Common myeloid progenitor, CD34-positive (primary cell): ENCODE data around the gene FRMD4A.

ENCODE experiments used
- CTCF ChIA-PET: fragments of 350-600 bp; sonication (Branson Sonifier 250); formaldehyde crosslinking; loops from one replicate; lab custom pipeline; 2021; ENCODE audit warnings: antibody characterized with exemption; lab: Charles Lee
- POLR2A ChIA-PET: fragments of 350-600 bp; sonication (Branson Sonifier 250); formaldehyde crosslinking; loops from one replicate; lab custom pipeline; 2021; ENCODE audit warnings: antibody characterized with exemption; lab: Charles Lee
- DNase-seq, 3 donors: peaks; one replicate each; pipeline versions ENCODE4 v3.0.0 to v3.0.0-alpha.2; 2013
- H3K27ac ChIP-seq, 2 experiments: 1 replicate in 1 of 2; 2 replicates in 1 of 2; pipeline ENCODE4 v1.7.0; 2013; ENCODE audit warnings: inconsistent platforms in 2 of 2, low read length in 2 of 2, mild to moderate bottlenecking in 2 of 2, low read depth in 1 of 2, moderate library complexity in 1 of 2; ENCODE audit not compliant: severe bottlenecking in 2 of 2, insufficient read depth in 1 of 2, poor library complexity in 1 of 2
- H3K27me3 ChIP-seq, 5 experiments: replicated peaks in 2 of 5; 1 replicate in 3 of 5; 2 replicates in 2 of 5; pipeline versions ENCODE4 v1.6.1 to v1.7.0; 2013; ENCODE audit warnings: low read length in 4 of 5, mild to moderate bottlenecking in 2 of 5, moderate library complexity in 2 of 5, inconsistent platforms in 1 of 5; ENCODE audit not compliant: insufficient read depth in 5 of 5, control insufficient read depth in 4 of 5
- H3K36me3 ChIP-seq, 4 experiments: 1 replicate in 2 of 4; 2 replicates in 2 of 4; pipeline versions ENCODE4 v1.6.1 to v1.7.0; 2013; ENCODE audit warnings: low read length in 3 of 4, control low read depth in 1 of 4, mild to moderate bottlenecking in 1 of 4; ENCODE audit not compliant: control insufficient read depth in 4 of 4, insufficient read depth in 4 of 4
- H3K4me1 ChIP-seq, 4 experiments: 1 replicate in 3 of 4; 2 replicates in 1 of 4; pipeline versions ENCODE4 v1.6.1 to v1.7.1; 2013; ENCODE audit warnings: low read length in 3 of 4, mild to moderate bottlenecking in 3 of 4, control low read depth in 1 of 4, inconsistent platforms in 1 of 4, moderate library complexity in 1 of 4; ENCODE audit not compliant: control insufficient read depth in 4 of 4, insufficient read depth in 4 of 4; ENCODE audit errors: control extremely low read depth in 1 of 4
- H3K4me3 ChIP-seq, 7 experiments: 1 replicate in 4 of 7; 2 replicates in 3 of 7; pipeline versions ENCODE4 v1.5.1 to v1.7.0; 2013; ENCODE audit warnings: mild to moderate bottlenecking in 7 of 7, low read length in 6 of 7, moderate library complexity in 6 of 7, inconsistent platforms in 2 of 7, low read depth in 2 of 7, control low read depth in 1 of 7; ENCODE audit not compliant: insufficient read depth in 4 of 7, control insufficient read depth in 1 of 7; ENCODE audit errors: extremely low read depth in 1 of 7
- H3K9me3 ChIP-seq, 5 experiments: 1 replicate in 4 of 5; 2 replicates in 1 of 5; pipeline versions ENCODE4 v1.6.1 to v1.7.1; 2013; ENCODE audit warnings: low read length in 4 of 5, mild to moderate bottlenecking in 2 of 5, inconsistent platforms in 1 of 5, low read depth in 1 of 5, moderate library complexity in 1 of 5; ENCODE audit not compliant: control insufficient read depth in 4 of 5, insufficient read depth in 2 of 5; ENCODE audit errors: control extremely low read depth in 1 of 5
- WGBS: methylation state at CpG from one replicate; pipeline ENCODE4 v1.1.5; 2013; ENCODE audit not compliant: insufficient coverage; 5-methylcytosine and 5-hydroxymethylcytosine counted together

Gene FRMD4A

GRCh38 chr10:13873196-13873595, 457.5 kb downstream of the FRMD4A start:
- POLR2A ChIA-PET = no interaction called here
- CTCF ChIA-PET = no interaction called here

DNA sequence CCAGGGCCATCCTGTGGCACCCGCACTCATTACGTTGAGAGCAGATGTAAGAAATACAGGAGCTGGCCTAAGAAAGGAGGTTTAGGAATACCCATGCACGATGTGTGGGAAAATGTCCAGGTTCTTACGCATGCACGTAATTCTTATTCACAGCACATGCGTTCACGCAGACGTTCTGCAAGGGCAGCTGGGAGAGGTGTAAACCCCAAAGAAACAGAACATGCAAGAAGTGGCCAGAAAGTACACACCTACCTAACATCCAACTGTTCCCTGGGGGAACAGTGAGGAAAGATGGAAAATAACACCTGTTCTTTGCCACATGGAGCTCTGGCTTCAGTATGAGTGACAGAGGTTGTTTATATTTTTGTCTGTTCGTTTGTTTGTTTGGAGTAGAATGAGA, 458.3 kb downstream of the FRMD4A start:
- CTCF ChIA-PET = interaction anchor here (1.1 to 1.2 kb wide), 2 partner anchors 14 to 22 kb away, joined by 3 read pairs; no protein-coding TSS in a partner anchor

More at GRCh38 chr10:13873196-13873595, 457.5 kb downstream of the FRMD4A start:
- peak in 2 of 3 donors; percentile 38 to 58 for DNase-seq
- no peaks in the 10 kb centered on the region for H3K9me3 ChIP-seq
- no peaks in the 10 kb centered on the region for H3K36me3 ChIP-seq
- WGBS = 0% methylated on average over 2 of the region's 6 CpGs
- no peak overlapping the region for H3K4me3 ChIP-seq
- H3K27ac ChIP-seq = no peak overlapping the region
- H3K27me3 ChIP-seq = peaks cover 0 to 2% (median 2%) of the 10 kb centered on the region in 5 experiments
- peaks cover 0 to 11% (median 1%) of the 10 kb centered on the region in 4 experiments for H3K4me1 ChIP-seq

DNA sequence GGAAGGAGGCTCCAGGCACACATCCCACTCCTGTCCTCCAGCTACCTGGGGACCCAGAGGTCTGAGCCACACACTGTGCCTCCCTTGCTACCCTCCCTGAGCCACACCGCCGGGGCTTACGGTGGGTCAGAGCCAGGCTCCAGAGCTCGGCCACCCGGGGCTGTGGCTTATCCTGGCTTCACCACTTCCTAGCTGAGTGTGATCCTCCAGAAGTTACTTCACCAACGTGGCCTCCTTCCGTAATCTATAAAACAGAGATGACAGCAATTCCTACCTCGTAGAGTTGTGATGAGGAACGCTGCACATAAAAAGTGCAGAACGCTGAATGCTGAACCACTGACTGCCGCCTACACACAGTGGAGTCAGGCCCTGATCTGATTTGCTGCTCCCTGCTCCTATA, 458.9 kb downstream of the FRMD4A start:
- H3K4me3 ChIP-seq = no peak overlapping the region
- 98% methylated on average over 11 of the region's 11 CpGs for WGBS

More for the DNA sequence above, 458.3 kb downstream of the FRMD4A start:
- Histone ChIP-seq H3K27ac (no peak overlapping the region), H3K36me3 (no peaks in the 10 kb centered on the region), H3K4me1 (peaks cover 0 to 11% (median 1%) of the 10 kb centered on the region in 4 experiments), H3K9me3 (no peaks in the 10 kb centered on the region), H3K4me3 (no peak overlapping the region), H3K27me3 (peaks cover 0 to 2% (median 2%) of the 10 kb centered on the region in 5 experiments)
- no peak for DNase-seq
- POLR2A ChIA-PET = no interaction called here
- 84% methylated on average over 8 of the region's 9 CpGs for WGBS

GRCh38 chr10:13871011-13871410, 459.7 kb downstream of the FRMD4A start:
- H3K27ac ChIP-seq = no peak overlapping the region
- CTCF ChIA-PET = interaction anchor here (0.5 to 1.2 kb wide), 2 partner anchors 13 to 123 kb away, joined by 3 read pairs; no protein-coding TSS in a partner anchor

More for the DNA sequence above, 458.9 kb downstream of the FRMD4A start:
- Histone ChIP-seq H3K27ac (no peak overlapping the region), H3K36me3 (no peaks in the 10 kb centered on the region), H3K4me1 (peaks cover 0 to 11% (median 1%) of the 10 kb centered on the region in 4 experiments), H3K27me3 (no peaks in the 10 kb centered on the region), H3K9me3 (no peaks in the 10 kb centered on the region)
- POLR2A ChIA-PET = no interaction called here
- no peak for DNase-seq
- CTCF ChIA-PET = interaction anchor here (1.1 to 1.2 kb wide), 2 partner anchors 13 to 22 kb away, joined by 3 read pairs; no protein-coding TSS in a partner anchor

DNA sequence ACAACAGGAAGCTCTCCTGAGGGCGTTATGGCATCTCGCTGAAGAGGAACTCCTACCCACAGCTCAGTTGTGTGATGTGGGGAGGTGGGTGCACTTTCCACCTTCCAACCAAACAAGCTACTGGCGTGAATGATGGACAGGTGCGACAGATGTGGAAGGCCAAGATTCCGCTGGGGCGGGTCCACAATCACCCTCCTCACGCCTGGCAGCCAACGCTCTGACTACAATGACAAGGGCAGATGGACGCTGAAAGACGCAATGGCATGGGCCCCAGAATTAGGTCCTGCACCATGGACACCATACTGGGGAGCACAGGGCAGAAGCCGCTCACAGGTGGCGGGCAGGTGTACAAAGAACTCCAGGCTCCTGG, 461.4 kb downstream of the FRMD4A start:
- Histone ChIP-seq H3K27ac (no peak overlapping the region), H3K9me3 (no peaks in the 10 kb centered on the region), H3K27me3 (no peaks in the 10 kb centered on the region), H3K4me3 (no peak overlapping the region), H3K4me1 (peaks cover 0 to 10% (median 1%) of the 10 kb centered on the region in 4 experiments), H3K36me3 (no peaks in the 10 kb centered on the region)
- CTCF ChIA-PET = no interaction called here
- WGBS = 98% methylated on average over 11 of the region's 12 CpGs
- DNase-seq = no peak
- POLR2A ChIA-PET = no interaction called here

More at GRCh38 chr10:13871011-13871410, 459.7 kb downstream of the FRMD4A start:
- POLR2A ChIA-PET = no interaction called here
- Histone ChIP-seq H3K9me3 (no peaks in the 10 kb centered on the region), H3K4me1 (peaks cover 0 to 11% (median 1%) of the 10 kb centered on the region in 4 experiments), H3K36me3 (no peaks in the 10 kb centered on the region), H3K27me3 (no peaks in the 10 kb centered on the region), H3K4me3 (no peak overlapping the region)
- DNase-seq = no peak
- WGBS = 95% methylated on average over 4 of the region's 9 CpGs

DNA sequence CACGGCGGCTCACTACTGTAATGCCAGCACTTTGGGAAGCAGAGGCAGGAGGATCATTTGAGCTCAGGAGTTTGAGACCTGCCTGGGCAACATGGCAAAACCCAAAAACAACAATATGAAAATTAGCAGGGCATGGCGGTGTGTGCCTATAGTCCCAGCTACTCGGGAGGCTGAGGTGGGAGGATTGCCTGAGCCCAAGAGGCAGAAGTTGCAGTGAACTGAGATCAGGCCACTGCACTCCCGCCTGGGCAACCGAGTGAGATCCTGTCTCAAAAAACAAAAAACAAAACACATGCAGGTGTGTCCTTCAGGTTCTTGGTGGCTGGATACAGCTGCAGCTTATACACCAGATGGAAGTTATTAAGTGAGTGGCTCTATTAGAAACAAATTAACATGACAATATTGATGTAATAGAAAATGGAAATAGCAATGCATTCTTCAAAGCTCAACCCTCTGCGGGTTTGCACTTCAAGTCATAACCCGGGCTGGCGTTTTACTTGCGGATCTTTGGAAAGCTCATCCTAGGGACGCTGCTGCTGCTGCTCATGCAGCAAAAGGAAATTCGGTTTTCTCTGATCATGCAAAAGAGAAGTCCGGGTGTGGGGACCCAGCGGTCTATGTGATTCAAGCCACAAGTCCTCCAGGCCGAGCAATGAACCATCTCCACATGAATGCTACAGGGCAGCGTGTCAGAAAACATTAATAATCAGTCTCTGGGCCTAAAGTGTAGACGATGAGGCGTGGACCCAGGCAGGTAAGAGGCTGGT, 462.0 kb downstream of the FRMD4A start:
- DNase-seq = no peak
- Histone ChIP-seq H3K9me3 (no peaks in the 10 kb centered on the region), H3K4me3 (no peak overlapping the region), H3K27me3 (no peaks in the 10 kb centered on the region), H3K27ac (no peak overlapping the region), H3K4me1 (peaks cover 0 to 4% (median 1%) of the 10 kb centered on the region in 4 experiments), H3K36me3 (no peaks in the 10 kb centered on the region)
- 97% methylated on average over 9 of the region's 18 CpGs for WGBS
- ChIA-PET POLR2A (no interaction called here), CTCF (no interaction called here)

DNA sequence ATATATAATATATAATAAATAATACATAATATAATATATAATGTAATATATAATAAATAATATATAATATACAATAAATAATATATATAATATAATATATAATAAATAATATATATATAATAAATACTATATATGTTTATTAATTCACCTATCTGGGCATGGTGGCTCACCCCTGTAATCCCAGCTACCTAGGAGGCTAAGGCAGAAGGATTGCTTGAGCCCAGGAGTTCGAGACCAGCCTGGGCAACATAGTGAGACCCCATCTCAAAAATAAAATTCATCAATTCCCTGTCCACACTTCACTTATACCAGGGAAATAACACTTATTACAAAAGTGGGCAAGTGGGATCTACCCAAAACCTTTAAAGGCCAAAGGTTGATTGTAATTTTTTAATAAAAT, 462.9 kb downstream of the FRMD4A start:
- WGBS = no CpG with 5 or more reads among the region's 1 CpG
- Histone ChIP-seq H3K27ac (no peak overlapping the region), H3K27me3 (peaks cover 0 to 4% (median 0%) of the 10 kb centered on the region in 5 experiments), H3K36me3 (no peaks in the 10 kb centered on the region), H3K4me1 (no peaks in the 10 kb centered on the region), H3K9me3 (no peaks in the 10 kb centered on the region), H3K4me3 (no peak overlapping the region)
- no peak for DNase-seq
- CTCF ChIA-PET = no interaction called here
- POLR2A ChIA-PET = no interaction called here
